GM21576 (cell line): ENCODE measurements around the gene BBS7.

Experiments used
- ATAC-seq: cut with Tn5 transposase; IDR thresholded peaks from one replicate; pipeline ENCODE4 v1.9.1; 2021; ENCODE audit warnings: mild to moderate bottlenecking, moderate library complexity; ENCODE audit not compliant: unreplicated experiment

The BBS7 gene

GRCh38 chr4:121792966-121793365 is 77.3 kb downstream of the BBS7 start:
- ATAC-seq: no peak

- no peak for ATAC-seq
These were observed 78.8 kb downstream of the BBS7 start for GRCh38 chr4:121791481-121791880.

- ATAC-seq: no peak
These were observed 79.3 kb downstream of the BBS7 start for GRCh38 chr4:121790976-121791375.

GRCh38 chr4:121789960-121790829 is 80.1 kb downstream of the BBS7 start:
- ATAC-seq: no peak

- ATAC-seq: no peak
These were observed 80.8 kb downstream of the BBS7 start for GRCh38 chr4:121789455-121789854.

- ATAC-seq: peak; percentile 91
These were observed 81.4 kb downstream of the BBS7 start for GRCh38 chr4:121788896-121789295.

GRCh38 chr4:121786221-121786620 is 84.1 kb downstream of the BBS7 start:
- ATAC-seq: no peak

- ATAC-seq: no peak
These were observed 84.8 kb downstream of the BBS7 start for GRCh38 chr4:121785479-121785878.

- no peak for ATAC-seq
These were observed 85.3 kb downstream of the BBS7 start for GRCh38 chr4:121784975-121785374.

- no peak for ATAC-seq
These were observed 85.9 kb downstream of the BBS7 start for GRCh38 chr4:121784401-121784800.

GRCh38 chr4:121783210-121783609 is 87.1 kb downstream of the BBS7 start:
- ATAC-seq: no peak

GRCh38 chr4:121778991-121779628 is 91.2 kb downstream of the BBS7 start:
- no peak for ATAC-seq

- ATAC-seq: no peak
These were observed 92.6 kb downstream of the BBS7 start for GRCh38 chr4:121777625-121778024.

- ATAC-seq: no peak
These were observed 93.5 kb downstream of the BBS7 start for GRCh38 chr4:121776610-121777401.
